Measurements from ENCODE around the gene SAMD14.

SAMD14 gene

DNA sequence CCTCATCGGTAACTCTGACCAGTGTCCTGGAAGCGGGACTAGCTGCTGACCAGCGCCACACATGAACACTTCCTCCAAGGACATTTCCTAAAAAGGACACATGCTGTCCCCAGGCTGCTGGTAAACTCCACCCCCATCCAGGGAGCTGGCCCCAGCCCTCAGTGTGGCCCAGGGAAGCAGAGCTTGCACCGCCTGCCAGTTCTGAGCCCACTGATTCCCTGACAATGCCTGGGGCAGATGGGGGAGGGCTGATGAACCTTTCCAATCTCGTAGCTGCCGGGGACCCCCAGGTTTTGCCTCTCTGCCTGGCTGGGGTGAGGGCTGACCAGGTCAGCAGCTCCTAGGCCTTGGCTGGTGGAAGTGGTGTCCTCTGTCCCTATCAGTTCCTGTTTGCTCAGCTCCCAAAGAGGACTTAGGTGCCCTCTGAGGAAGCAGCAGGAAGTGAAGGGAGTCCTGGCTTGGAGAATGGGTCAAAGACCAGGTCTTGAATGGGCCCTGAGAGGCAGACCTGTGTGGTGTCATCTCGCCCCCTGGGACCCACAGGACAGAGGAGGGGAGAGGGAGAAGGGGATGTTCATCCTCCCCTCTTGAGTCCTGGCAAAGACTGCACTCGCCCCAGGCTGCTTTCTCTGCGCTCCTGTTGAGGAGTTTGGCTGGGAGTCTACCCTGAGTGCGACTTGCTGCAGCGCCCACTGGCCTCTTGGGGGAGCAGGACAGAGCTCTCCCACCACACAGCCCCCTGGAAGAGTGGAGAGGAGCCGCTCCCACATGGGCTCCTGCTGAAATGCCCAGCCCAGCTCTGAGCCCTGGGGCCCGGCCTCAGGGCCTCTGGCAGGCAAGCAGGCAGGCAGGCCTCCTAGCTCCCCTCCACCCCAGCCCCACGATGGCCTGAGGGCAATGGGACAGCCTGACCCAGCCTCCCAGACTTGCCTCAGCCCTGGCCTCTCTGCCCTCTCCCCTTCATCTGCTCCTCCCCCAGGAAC lies 18.0 kb downstream of the SAMD14 start:
- DNase-seq: no peak

DNA sequence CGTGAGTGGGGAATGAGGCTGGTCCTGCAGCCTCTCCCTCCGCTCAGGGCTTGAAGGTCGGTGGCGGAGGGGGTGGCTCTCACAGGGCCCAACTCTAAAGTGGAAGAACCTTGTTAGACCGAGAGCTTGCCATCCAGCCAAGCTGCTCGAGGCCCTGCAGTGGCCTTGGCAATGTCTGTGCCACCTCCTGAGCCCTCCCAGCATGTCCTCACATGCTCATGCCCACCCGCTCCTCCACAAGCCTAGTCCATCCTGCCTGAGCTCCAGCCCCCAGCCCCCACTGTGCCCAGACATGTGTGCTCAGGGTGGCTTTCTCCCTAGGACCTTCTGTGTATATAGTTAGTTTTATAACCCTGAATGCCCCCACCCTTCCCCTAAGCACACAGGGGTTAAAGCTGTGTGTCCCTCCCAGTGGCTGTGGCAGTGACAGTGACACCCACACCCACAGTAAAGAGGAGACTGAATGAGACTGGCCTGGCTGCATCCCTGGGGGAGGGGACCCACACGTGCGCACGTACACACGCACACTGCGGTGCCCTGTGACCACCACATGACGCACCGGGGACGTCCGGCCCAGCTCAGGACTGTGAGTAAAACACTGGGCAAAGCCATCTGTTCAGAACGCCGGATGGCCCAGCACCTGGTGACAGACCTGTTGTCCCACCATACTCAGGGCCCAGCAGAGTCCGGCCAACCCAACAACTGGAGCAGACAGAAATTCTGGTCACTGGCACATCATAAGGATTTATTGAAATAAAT lies 19.2 kb downstream of the SAMD14 start:
- DNase-seq: no peak

DNA sequence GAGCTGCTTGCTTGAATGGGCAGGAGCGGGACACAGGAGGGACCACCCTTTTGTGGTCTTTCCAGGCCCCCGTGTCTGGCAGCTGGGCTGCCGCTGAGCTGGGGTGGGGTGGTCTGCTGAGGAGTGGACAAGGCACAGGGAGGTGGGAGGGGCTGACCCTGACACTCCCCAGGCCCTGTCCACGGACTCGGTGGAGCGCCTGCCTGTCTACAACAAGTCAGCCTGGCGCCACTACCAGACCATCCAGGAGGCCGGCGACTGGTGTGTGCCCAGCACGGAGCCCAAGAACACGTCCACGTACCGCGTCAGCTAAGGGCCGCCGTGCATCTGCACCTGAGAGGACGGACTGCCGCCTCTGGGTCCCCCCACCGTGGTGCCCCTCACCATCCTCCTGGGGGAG lies 20.2 kb downstream of the SAMD14 start:
- DNase-seq: no peak

DNA sequence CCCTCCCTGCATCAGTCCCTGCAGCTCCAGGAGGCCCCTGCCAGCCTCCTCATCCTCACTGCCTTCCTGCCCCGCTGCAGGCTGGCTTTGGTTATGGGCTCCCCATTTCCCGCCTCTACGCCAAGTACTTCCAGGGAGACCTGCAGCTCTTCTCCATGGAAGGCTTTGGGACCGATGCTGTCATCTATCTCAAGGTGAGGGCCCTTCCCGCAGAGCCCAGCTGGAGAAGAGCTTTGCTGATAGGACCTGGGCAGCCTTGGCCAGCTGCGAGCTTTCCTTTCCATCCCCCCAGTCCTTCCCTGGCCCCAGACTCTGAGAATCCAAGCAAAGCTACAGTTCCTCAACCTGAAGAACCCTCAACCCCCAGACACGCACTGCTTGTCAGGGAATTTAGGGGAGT lies 20.8 kb downstream of the SAMD14 start:
- DNase-seq: no peak

DNA sequence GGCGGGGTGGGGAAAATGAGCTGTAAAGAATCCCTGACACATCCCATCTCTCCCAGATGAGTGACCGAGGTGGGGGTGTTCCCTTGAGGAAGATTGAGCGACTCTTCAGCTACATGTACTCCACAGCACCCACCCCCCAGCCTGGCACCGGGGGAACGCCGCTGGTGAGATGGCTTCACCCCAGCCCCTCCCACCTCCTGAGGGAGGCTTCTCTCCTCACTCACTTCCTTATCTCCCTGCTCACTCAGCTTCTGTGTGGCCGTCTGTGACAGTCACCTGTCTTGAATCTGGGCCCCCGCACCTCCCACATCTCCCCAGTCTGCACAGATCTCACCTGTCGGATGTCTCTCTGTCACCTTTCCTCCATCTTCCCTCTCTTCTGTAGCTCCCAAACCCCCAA lies 21.4 kb downstream of the SAMD14 start:
- no peak for DNase-seq

DNA sequence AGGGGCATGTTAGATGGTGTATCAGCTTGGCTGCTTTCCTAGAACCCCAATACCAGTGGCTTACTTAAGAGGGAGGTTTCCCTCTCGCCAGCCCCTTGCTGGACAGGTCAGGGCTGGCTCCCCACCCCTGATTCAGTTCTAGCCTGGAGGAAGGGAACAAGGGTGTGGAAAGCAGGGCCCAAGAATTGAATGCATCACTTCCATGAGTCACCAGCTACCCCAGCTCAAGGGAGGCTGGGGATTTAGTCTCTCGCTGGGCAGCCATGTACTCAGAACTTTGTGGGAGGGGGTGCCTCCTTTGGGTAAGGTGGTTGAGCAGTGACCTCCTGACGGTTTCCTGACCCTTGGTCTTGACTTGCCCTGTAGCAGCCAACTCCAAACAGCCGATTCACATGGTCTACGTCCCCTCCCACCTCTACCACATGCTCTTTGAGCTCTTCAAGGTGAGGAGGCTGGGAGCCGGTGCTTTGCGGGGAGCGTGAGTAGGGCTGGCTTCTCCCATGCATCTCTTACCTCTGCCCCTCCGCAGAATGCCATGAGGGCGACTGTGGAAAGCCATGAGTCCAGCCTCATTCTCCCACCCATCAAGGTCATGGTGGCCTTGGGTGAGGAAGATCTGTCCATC lies 22.1 kb downstream of the SAMD14 start:
- peak; percentile 35 for DNase-seq

DNA sequence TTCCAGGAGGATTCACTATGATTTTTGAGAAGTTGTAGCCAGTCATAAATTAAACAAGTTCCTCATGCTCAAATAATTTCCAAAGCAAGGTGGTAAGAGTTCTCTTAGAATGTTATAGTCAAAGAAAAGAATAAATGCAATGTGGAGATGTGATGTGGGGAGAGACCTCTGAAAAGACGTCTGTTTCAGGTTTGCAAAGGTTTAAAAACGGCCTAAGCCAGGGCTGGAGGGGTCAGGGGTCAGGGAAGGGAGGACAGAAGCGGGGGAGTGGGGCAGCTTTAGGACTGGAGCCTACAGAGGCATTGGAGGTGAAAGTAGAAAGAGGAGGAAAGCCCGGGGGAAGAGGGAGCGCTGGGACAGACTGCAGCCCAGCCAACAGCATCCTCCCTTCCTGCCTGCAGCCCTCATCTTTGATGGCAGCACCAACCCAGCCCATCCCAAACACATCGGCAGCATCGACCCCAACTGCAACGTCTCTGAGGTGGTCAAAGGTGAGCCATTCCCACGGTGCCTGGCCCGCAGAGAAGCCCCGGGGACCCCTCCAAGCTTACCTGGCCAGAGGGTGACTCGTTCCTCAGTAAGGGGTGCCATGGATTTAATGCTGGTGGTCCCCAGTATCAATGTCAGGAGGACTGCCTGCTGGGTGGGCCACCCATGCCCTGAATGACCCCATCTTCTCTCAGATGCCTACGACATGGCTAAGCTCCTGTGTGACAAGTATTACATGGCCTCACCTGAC lies 23.4 kb downstream of the SAMD14 start:
- DNase-seq: no peak

DNA sequence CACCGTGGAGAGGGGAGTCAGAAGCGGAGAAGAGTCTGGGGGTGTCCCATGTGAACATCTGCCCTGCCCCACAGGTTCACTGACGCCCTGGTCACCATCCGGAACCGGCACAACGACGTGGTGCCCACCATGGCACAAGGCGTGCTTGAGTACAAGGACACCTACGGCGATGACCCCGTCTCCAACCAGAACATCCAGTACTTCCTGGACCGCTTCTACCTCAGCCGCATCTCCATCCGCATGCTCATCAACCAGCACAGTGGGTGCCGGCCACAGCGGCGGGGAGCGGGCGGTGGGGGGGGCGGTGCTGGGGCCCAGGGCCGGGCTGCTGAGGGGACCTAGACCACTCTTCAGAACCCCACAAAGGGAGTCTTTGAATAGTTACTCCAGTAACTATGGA lies 24.1 kb downstream of the SAMD14 start:
- DNase-seq: no peak

DNA sequence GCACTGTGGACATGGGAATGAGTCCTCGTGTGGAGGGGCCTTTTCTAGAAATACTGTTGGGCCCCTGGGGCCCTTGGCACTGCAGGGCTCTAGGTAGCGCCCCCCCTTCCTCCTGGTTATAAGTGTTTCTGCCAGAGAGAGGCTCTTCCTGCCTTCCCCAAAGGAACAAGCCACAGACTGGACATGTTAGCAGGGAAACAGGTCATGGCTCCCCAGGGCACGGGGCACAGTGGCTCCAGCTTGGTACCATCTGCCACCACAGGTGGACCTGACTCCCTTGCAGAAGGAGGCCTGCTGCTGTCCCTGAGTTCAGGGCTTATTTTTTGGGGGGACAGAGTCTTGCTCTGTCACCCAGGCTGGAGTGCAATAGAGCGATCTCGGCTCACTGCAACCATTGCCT lies 26.0 kb downstream of the SAMD14 start:
- DNase-seq: no peak

DNA sequence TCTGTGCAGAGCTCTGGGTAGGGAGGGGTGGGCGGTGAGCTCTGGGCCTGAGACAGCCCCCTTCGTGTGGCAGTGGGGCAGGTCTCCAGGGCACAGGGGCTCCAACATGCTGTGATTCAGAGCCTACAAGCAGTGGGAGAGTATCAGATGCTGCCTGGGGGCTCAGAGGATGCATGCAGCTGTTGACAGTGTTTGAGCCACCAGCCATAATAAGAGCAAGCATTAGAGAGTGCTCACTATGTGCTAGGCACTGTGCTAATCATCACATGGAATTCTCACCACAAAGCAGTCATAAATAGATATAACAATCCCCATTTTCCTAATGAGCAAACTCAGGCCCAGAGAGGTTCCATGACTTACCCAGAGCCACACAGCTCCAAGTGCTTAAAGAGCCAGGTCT lies 26.7 kb downstream of the SAMD14 start:
- no peak for DNase-seq

DNA sequence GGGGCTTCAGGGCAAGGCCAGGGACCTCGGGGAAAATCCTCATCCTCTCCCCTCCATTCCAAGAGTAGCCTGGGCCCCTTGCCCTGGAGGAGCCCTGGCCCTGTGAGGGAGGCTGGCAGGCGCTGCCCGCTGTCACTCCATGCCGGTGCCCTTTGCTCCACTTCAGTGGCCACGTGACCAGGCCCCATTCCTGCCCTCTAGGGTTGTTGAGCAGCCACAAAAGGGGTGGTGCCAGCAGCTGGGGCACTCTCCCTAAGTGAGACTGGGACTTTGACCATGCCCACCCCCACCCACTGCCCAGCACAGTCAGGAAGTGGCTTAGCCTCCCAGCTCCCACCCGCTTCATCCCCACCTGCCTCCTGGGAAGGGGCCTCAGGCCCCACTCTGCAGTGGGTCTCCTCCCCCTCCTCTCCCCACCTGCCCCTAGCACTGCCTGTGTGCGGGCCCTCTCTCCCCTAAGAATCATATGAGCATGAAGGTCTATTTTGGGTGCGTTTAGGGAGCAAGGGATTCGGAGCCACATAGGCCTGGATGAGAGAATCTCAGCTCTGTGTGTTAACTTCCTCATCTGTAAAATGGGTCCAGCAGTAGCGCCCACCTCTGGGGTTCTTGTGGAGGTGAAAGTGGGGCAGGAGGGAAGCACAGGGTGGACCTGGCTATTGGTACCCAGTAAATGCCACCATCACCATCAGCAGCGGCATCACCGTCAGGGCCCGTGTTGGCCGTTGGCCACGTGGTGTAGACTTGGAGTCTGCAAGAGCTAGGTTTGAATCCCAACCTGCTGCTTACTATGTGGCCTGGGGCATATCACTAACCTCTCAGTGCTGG lies 27.6 kb downstream of the SAMD14 start:
- DNase-seq: no peak

DNA sequence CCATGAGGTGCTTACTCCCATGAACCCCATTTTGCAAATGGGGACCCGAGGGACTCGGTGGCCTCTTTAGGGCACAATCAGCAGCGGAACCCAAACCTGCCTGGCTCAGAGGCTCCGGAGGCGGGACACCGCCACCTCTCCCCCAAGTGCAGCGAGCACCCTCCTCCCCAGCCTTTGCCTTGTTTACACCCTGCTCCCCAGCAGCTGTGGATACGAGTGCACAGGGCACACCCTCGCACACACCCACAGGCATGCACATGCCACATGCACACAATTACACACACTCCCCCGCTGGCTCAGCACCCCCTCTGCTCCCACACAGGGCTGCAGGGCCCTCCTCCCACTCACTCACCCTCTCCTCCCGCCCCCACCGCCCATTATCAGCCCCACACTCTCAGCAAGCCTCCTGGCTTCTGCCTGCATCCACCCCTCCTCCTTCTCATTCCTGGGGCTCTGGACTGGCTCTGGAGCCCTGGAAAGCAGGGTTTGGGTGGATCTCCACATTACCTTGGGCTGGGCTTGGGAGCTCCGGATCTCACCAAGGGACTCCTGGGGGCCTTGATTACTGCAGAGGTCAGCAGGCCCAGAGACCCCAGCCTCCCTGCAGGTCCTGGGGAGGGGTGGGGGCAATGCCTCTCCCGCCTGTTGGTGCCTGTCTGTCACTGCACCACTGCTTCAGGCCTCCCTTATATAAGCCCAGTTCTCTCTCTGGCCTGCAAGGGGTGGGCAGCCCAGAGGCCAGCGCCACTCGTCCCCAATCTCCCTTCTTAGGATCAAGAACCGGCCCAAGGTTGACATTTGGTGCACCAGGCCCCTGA lies 28.4 kb downstream of the SAMD14 start:
- DNase-seq: peak; percentile 55

DNA sequence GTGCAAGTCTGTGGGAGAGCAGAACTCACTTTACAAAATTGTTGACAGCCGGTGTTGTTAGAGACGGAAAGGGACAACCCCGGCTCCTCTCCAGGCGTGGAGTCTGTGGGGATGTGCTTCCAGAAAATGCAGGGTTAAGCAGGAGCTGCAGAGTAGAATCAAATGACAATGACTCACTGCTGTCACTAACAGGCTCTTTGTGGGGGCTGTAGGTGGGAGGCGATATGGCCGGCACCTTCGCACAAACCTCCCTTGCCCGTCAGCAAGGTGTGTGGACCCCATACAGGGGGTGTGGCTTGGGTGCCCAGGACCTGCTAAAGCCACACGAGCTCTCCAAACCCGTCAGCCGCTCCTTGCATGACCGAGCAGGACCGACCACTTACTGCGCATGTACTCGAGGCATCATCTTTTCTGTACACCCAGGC lies 29.0 kb downstream of the SAMD14 start:
- peak; percentile 23 for DNase-seq

DNA sequence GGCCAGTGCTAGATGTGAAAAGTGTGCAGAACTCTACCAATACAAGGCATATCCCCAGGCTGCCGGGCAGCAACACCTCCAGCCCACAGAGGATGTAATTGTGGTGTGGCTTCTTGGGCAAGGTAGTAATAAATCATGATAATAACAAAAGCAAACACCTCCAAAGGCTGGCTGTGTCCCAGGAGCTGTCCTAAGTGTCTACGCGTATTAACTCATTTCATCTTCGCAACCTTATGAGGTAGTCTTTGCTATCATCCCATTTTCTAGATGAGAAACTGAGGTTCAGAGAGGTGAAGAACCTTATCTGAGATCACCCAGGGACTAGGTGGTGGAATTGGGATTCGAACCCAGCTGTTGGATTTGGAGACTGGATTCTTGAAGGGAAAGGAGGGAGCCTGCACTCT lies 29.5 kb downstream of the SAMD14 start:
- DNase-seq: no peak

DNA sequence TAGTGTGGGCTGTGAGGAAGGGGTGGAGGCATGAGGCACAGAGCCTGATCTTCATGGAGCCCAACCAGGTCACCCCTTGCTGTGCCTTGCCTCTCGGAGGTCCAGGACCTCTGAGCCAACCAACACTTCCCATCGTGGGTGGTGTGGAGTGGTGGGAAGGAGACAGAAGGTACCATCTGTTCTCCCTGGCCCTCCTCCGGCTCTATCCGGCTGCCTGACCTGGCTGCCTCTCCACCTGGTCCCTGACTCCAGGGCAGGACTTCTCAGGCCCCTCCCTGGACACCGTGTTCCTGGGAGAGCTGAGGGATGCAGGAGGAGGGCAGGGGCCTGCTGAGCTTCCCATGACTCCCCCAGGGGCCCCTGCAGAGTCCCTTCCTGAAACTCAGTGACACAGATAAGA lies 31.0 kb downstream of the SAMD14 start:
- DNase-seq: no peak

DNA sequence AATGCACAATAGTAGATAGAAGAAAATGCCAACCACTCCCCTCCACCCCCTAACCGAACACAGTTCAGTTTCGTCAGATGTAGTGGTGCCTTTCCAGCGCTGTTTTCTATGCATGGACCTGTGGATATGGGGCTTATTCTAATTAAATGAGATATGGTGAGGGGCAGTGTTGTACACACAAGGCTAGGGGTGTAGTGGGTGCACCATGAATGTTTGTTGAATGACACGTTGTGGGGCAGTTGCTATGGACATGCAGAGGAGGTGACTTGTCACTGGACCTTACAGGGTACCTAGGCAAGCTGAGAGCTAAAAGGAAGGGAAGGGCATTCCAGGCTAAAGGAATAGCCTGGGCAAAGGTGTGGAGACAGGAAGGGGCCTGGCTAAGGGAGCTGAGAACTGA lies 31.4 kb downstream of the SAMD14 start:
- DNase-seq: no peak

DNA sequence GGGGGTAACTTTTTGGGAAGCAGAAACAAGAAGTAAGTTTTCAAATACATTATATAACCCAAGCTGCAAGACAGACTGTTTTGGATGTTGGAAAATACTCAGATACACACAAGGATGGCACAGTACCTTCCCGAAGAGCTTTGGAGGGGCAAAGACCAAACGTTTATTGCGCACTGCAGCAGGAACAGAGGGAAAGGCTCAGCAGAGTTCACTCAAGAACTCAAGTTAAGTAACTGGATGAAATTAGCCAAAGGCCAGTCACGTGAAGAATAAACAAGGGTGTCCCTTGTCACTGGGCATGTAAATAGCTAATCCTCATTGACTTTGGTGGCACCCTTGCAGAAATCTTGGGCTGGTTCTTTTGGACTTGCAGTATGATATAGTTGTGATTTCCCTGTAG lies 32.0 kb downstream of the SAMD14 start:
- DNase-seq: no peak

DNA sequence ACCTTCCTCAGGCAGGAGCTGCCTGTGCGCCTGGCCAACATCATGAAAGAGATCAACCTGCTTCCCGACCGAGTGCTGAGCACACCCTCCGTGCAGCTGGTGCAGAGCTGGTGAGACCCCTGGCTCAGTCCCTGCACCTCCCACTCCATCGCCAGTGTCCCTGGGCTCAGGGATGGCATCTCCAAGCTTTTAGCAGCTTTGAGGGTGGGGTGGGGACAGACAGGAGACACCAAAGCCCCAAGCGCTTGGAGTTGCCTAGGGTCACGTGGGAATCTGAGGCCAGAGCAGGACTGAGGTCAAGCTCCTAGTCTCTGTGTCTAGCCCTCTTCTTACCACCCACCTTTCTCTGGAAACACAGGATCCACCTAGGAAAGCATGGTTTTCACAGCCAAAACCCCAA lies 32.5 kb downstream of the SAMD14 start:
- DNase-seq: no peak

DNA sequence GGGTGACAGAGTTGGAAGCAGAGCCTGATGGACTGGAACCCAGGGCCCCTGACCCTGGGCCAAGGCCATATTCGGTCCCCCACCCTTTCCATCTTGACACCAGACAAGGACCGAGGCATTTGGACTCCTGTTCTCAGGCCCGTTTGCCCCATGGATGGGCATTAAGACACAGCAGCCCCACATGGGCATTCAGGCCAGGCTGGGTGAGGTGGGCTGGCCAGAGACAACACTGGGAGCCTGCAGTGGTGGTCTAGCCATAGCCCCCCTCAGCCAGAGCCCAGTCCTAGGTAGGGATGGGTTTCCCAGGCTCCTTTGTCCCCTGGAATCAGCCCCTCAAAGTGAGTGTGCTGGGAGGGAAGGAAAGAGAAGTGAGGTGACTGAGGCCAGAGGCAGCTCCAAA lies 33.2 kb downstream of the SAMD14 start:
- DNase-seq: no peak

DNA sequence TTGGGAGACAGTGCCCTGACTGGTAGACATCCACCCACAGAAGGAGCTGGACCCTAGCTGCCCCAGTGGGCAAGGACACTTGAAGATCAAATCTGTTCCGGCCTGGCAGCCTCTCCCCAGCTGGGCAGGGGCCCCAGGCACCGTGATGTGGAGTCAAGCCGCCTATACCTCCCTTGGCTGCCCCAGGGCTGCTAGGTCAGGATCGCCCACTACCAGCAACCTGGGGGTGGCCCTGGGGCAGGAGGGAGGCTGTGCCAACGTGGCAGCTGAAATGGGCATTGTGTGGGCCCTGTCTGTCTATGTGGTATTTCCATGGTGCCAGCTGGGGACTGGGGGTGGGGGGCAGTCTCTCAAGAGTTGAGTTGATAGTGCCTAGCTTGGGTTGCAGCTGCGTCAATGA lies 33.9 kb downstream of the SAMD14 start:
- no peak for DNase-seq

DNA sequence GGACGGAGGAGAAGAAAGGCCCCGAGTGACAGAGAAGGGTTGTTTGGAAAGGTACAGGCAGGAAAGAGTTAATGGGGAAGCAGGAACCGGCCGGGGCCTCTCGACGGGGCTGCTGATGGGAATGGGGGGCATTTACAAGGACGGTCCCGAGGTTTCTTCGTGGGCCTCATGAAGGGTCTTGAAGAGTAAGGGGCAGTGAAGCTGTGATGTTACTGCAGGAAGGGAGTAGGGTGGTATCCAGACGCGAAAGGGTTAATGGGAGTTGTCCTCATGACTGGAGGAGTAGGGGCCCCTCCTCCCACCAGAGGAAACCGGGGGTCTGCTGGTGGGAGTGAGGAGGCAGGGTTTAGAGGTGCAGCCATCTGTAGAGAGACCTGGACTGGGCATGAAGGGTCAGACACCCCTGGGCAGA lies 34.3 kb downstream of the SAMD14 start:
- no peak for DNase-seq

Data from fibroblast of skin of abdomen (primary cell).